Measurements from ENCODE around the gene ZNF654. TPM values are rescaled to one million over a fixed set of nuclear protein-coding genes. Genes with fewer than 3 reads are reported as not detected.

Gene ZNF654
- total and polyA plus RNA-seq, 2 donors (not counting 3 experiments of a cell fraction or from before 2014, with no cell fraction given), result 2.9 to 14.6 TPM

DNA sequence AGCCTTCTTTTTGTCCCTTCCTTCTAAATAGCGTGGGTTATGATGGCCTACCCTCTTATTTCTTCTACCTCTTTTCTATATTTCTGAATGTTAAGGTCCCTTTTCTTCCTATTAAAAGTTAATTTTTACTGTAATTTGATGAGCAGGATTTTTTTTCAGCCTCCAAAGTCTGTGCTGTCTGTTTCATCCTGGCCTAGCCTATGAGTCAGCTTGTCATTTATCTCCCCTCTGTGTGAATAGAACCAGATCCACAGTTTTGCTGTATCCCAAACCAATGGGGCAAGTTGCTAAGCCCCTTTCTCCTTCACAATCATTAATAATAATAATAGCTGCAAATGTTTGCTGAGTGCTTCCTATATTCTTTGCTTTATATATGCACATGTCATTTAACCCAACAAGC is 72.6 kb downstream of the ZNF654 start:
- CTCF ChIA-PET, result interaction anchor here (0.8 to 2.1 kb wide), 5 partner anchors 12 to 49 kb away, joined by 3 to 11 read pairs (median 3); partner anchors contain the start of gene C3orf38
- H2AFZ ChIP-seq (ENCODE audit: low read depth, low read length), result no peak overlapping the region
- no TSS peak for BruUV-seq (replicated peaks)

More for the DNA sequence above, 72.6 kb downstream of the ZNF654 start:
- Histone ChIP-seq H3K27ac (ENCODE audit: insufficient read depth, low read depth, low read length) (no peak overlapping the region), H3K9ac (replicated peaks; ENCODE audit: extremely low read depth, insufficient read depth, low read length) (no peak overlapping the region), H3K4me1 (ENCODE audit: control insufficient read depth, extremely low read depth, insufficient read depth, low read length) (no peaks in the 10 kb centered on the region), H3K4me2 (ENCODE audit: insufficient read depth, low read length) (no peak overlapping the region), H3K4me3 (replicated peaks in 1 of 3; ENCODE audit: insufficient read depth in 1 of 3, low read depth in 1 of 3, low read length in 3 of 3) (no peak overlapping the region), H3K27me3 (ENCODE audit: control insufficient read depth in 2 of 2, insufficient read depth in 2 of 2, low read length in 2 of 2) (no peaks in the 10 kb centered on the region), H4K20me1 (replicated peaks; ENCODE audit: control insufficient read depth, extremely low read depth, insufficient read depth, low read length) (peaks cover 2% of the 10 kb centered on the region), H3K9me3 (replicated peaks; ENCODE audit: control insufficient read depth, insufficient read depth, low read length) (no peaks in the 10 kb centered on the region), H3K79me2 (ENCODE audit: control insufficient read depth, insufficient read depth, low read length) (no peaks in the 10 kb centered on the region), H3K36me3 (ENCODE audit: control insufficient read depth in 2 of 2, extremely low read depth in 1 of 2, insufficient read depth in 2 of 2, low read length in 2 of 2) (peaks cover 0 to 2% of the 10 kb centered on the region in 2 experiments), H3K9me1 (replicated peaks; ENCODE audit: control insufficient read depth, extremely low read depth, insufficient read depth, low read length) (no peaks in the 10 kb centered on the region)
- dilution Hi-C loops (cut with MboI; ENCODE audit: extremely low pct_ligation_motif_present, low sequenced_read_pairs) (no loop called here), intact Hi-C loops (cut with micrococcal nuclease) (no loop called here)
- TF ChIP-seq POLR2A (IDR thresholded peaks at IDR 0.05; ENCODE audit: low read depth, low read length) (no peak), GATA2 (IDR thresholded peaks at IDR 0.05; ENCODE audit: insufficient read depth, insufficient read length, low read depth, low read length) (no peak), MYC (IDR thresholded peaks at IDR 0.05; ENCODE audit: low read depth, low read length) (no peak), FOS (IDR thresholded peaks at IDR 0.05; ENCODE audit: borderline replicate concordance, insufficient read depth, low read length) (no peak), POLR2AphosphoS5 (IDR thresholded peaks at IDR 0.05; ENCODE audit: insufficient read depth, low read depth, low read length) (no peak), JUN (IDR thresholded peaks at IDR 0.05; ENCODE audit: borderline replicate concordance, insufficient read depth, insufficient read length, low read depth) (no peak), EZH2 (IDR thresholded peaks at IDR 0.05; ENCODE audit: borderline replicate concordance, low read depth, low read length, severe bottlenecking) (no peak)
- TF ChIP-seq, protein P1, sequence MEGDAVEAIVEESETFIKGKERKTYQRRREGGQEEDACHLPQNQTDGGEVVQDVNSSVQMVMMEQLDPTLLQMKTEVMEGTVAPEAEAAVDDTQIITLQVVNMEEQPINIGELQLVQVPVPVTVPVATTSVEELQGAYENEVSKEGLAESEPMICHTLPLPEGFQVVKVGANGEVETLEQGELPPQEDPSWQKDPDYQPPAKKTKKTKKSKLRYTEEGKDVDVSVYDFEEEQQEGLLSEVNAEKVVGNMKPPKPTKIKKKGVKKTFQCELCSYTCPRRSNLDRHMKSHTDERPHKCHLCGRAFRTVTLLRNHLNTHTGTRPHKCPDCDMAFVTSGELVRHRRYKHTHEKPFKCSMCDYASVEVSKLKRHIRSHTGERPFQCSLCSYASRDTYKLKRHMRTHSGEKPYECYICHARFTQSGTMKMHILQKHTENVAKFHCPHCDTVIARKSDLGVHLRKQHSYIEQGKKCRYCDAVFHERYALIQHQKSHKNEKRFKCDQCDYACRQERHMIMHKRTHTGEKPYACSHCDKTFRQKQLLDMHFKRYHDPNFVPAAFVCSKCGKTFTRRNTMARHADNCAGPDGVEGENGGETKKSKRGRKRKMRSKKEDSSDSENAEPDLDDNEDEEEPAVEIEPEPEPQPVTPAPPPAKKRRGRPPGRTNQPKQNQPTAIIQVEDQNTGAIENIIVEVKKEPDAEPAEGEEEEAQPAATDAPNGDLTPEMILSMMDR (IDR thresholded peaks at IDR 0.05; ENCODE audit: extremely low read depth in 1 of 2, insufficient read depth in 1 of 2, low read depth in 1 of 2, low read length in 2 of 2), result no peak
- TF ChIP-seq, protein P2, sequence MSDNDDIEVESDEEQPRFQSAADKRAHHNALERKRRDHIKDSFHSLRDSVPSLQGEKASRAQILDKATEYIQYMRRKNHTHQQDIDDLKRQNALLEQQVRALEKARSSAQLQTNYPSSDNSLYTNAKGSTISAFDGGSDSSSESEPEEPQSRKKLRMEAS (IDR thresholded peaks at IDR 0.05; ENCODE audit: insufficient read depth, insufficient read length), result no peak
- DNase-seq (ENCODE audit: low read depth, low spot score) (no peak), FAIRE-seq (no peak)
- POLR2A ChIA-PET, result no interaction called here

Data from endothelial cell of umbilical vein (primary cell).